GM18873 (cell line): Measurements from ENCODE around the gene ZNF638.

Experiments
- ATAC-seq: cut with Tn5 transposase; IDR thresholded peaks from one replicate; pipeline ENCODE4 v1.9.1; 2021; ENCODE audit warnings: mild to moderate bottlenecking, moderate library complexity, moderate number of reproducible peaks; ENCODE audit not compliant: unreplicated experiment, low FRiP score

Gene ZNF638

DNA sequence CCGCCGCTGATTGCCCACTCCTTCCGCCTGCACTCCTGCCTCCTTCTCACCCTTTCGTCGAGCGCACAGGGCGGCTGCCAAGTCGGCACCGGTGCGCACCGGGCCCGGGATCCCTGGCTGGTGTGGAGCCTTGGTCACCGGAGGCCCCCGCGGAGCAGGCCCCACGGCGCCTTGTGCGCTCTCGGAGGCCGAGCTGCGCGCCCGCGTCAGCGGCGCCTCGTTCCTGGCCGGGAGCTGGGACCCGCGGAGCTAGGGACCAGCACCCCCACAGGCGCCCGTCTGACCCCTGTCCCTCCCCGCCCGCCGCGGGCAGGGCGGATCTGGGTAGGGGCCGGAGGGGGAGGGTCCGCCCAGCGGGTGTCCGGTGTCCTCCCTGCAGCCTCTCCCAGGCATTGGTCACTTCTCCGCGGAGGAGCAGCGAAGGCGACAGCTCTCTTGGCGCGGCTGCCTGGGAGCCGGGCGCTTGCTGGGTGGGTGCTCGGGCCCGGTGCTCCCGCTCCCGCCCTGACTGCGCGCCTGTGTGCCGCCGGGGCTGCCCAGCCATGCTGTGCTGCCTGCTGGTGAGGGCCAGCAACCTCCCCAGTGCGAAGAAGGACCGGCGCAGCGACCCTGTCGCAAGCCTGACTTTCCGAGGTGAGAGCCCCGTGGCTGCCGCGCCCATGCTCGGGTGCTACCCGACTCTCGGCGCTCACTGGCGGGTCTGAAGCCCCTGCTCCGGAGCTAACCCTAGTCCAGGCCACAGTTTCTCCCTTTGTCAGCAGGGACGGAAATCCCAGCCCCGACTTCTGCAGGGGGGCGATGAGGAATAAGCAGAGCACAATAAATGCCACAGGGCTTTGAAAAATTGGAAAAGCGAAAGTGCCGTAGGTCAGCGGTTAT, 135.0 kb downstream of the ZNF638 start:
- ATAC-seq: no peak

DNA sequence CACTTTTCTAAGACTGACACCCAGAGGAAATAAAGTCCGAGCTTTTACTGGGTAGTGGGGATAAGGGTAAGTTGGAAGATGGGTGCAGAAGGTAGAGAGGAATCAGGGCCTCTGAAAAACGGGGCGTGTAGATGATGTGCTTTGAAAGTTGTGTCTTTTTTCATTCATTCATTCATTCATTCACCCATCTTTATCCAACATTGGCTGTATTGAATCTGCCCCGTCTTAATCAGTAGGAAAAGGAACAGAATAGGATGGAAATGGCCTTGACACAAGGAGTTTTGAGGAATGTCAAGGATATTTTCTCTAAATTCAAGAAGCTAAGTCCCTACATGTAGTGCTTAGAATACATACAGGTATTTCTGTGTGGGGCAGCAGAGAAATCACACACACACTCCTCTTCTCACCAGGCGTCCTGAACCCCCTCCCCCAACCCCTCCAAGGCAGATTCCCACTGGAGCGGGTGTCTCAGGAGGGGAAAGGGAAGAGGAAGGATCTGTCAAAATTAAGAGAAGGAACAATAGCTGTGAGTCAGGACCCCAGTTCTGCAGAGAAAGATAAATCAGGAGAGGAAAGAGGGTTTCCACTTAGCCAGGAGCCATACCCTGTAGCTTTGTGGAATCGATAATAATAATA, 135.7 kb downstream of the ZNF638 start:
- ATAC-seq: no peak

GRCh38 chr2:71468279-71469015, 136.9 kb downstream of the ZNF638 start:
- no peak for ATAC-seq

- ATAC-seq: no peak
Measured at GRCh38 chr2:71469403-71470398, 138.1 kb downstream of the ZNF638 start.

DNA sequence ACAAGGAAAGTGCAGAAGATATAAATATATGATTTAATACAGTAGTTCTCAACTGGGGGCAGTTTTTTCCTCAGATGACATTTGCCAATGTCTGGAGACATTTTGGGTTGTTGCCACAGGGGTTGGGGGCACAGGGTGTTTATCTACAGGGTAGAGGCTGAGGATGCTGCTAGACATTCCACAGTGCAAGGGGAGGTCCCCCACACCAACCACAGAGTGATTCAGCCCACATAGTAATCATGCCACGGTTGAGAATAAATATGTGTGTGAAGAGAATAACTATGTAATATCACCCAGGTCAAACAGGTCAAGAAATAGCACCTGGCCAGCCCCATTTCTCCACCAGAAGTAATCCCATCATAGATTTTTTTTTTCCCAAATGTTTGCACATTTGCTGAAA, 139.7 kb downstream of the ZNF638 start:
- ATAC-seq: no peak

GRCh38 chr2:71472019-71472418, 140.4 kb downstream of the ZNF638 start:
- ATAC-seq: no peak

DNA sequence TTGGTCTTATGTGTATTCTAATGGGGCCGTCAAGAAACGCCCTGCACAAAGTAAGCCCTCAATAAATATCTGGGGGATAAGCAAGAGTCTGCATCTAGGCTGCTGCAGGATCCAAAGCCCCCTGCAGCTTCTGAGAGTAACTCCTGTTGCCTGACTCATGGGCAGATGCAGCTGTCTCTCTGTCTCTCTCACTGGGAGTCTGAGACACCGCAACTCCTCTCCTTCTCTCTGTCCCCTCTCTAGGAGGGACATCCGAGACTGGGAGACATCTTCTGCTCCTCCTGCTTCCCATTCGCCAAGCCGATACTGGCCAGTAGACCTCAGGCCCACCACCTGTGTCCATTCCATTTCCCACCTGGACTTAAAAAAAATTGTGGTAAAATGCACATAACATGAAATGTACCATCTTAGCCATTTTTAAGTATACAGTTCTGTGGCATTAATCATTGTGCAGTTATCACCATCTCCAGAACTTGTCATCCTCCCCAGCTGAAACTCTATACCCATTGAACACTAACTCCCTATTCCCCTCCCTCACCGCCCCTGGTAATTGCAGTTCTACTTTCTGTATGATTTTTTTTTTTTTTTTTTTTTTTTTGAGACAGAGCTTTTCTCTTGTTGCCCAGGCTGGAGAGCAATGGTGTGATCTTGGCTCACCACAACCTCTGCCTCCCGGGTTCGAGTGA, 141.9 kb downstream of the ZNF638 start:
- ATAC-seq: no peak

DNA sequence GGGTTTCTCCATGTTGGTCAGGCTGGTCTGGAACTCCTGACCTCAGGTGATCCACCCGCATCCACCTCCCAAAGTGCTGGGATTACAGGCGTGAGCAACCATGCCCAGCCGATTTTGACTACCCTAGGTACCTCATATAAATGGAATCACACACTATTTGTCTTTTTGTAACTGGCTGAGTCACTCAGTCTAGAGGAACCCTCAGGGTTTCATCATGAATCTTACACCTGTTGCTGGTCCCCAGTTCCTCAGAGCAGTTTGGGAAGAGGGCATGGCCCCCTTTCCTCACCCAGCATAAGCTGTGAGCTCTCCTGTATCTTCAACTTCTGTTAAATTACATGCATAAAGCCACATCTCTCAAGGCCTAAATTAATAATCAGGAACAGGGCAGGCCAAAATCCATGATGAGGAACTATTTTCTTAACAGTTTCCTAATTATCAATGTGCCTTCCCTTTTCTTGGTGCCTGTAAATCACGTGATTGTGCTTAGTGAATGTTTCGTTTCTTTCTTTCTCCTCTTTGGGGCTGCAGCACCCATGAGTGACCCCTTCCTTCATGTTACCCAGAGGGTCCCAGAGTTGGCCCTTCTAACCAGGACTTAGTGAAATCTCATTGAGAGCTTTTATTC, 142.6 kb downstream of the ZNF638 start:
- no peak for ATAC-seq

- ATAC-seq: no peak
Measured at GRCh38 chr2:71474744-71475397, 143.3 kb downstream of the ZNF638 start.

DNA sequence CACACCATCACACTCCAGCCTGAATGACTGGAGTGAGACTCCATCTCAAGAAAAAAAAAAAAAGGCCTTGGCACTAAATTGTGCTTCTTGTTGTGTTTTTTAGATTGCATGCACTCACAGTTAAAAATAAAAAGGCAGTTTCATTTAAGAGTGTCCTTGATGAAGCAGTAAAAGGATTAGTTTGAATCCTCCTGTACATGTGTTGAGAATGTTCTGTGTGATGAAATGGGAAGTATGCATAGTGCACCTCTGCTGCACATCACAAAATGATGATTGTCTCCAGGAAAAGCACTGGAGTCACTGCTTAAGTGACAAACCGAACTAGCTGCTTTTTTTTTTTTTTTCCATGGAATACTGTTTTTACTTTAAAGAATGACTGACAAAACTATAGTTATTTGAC, 144.9 kb downstream of the ZNF638 start:
- ATAC-seq: no peak

DNA sequence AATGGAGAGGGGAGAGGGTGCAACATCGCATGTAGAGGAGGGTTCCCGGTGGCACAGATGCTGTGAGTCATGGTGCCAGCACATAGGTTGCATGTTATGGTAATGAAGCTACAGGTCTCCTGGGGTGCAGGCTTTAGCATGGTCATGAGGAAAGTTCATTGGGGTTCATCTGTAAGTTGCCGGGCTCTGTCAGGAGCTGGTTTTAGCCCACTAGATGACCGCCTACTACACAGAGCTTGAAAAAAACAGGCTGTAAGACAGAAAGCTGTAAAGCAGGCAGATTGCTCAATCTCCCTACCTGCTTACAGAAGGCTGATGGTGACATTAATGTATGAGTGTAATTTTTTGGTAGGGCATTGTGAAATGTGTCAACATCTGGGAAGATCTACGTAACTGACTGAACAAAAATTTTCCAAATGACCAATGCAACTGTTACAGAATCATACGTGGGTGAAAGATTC, 145.7 kb downstream of the ZNF638 start:
- ATAC-seq: no peak

DNA sequence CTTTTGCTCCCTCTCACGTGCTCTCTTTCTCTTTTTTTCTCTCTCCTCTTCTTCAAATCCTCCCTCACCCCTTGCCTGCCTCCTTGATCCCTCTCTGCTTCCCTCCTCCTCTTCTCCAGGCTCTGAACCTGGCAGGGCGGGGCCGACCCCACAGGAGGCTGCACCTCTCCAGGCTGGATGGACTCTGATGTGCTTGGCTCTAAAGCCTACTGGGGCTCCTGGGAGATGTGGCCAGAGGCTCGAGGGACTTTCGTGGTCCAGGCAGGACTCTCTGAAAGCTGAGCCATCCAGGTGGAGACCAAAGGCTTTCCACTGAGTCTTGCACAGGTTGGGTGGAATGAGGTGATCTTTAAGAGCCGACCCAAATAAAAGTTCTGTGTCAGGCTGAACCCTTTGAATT, 147.2 kb downstream of the ZNF638 start:
- no peak for ATAC-seq

GRCh38 chr2:71479261-71479660, 147.7 kb downstream of the ZNF638 start:
- ATAC-seq: no peak

DNA sequence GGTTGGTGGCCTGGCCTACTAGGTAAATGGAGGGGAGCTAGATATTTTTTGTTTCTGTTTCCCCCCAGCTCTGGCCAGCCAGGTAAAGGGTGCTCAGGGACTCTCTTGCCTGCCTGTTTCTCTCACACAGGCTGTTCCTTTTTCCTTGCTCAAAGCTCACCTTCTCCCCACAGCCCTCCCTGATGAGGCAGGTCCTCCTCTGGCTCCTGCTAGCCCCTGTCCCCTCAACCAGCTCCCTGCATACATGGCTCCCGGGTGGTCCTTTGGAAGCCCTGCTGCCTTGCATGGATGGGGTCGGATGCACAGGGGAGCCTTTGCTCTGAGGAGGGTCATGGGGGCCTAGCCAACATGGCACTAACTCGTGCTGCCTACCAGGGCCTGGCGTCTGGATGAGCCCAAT, 149.5 kb downstream of the ZNF638 start:
- no peak for ATAC-seq

DNA sequence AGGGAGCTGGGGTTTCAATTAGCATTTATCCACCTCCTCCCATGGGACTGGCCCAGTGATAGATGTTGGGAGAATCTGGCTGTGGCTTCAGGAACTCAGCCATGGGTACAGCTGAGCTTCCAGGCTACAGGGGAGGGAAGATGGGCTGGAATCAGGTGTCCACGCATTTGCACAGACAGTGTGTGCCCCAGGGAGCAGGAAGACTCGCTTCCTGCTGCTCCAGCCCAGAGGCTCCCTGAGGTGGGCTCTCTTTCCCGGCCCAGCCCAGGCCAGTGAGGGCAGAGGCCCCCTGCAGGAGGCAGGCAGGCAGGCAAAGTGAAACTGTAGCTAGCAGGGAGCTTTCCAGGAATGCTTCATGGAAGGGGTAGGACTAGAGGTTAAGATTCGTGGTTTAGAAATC, 150.5 kb downstream of the ZNF638 start:
- no peak for ATAC-seq

- ATAC-seq: no peak
Measured at GRCh38 chr2:71483246-71483645, 151.7 kb downstream of the ZNF638 start.

DNA sequence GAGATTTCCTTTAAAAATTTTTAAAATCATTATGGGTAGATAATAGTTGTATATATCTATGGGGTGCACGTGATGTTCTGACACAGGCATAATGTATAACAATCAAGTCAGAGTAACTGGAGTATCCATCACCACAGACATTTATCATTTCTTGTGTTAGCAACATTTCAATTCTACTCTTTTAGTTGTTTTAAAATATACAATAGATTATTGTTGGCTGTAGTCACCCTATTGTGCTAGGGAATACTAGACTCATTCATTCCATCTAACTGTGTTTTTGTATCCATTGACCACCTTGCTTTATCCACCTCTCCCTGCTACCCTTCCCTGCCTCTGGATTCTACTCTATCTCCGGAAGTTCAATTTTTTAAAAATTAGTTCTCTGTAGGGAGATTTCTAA, 152.8 kb downstream of the ZNF638 start:
- ATAC-seq: no peak
